ENCODE data around the gene MRGPRF.

DNA sequence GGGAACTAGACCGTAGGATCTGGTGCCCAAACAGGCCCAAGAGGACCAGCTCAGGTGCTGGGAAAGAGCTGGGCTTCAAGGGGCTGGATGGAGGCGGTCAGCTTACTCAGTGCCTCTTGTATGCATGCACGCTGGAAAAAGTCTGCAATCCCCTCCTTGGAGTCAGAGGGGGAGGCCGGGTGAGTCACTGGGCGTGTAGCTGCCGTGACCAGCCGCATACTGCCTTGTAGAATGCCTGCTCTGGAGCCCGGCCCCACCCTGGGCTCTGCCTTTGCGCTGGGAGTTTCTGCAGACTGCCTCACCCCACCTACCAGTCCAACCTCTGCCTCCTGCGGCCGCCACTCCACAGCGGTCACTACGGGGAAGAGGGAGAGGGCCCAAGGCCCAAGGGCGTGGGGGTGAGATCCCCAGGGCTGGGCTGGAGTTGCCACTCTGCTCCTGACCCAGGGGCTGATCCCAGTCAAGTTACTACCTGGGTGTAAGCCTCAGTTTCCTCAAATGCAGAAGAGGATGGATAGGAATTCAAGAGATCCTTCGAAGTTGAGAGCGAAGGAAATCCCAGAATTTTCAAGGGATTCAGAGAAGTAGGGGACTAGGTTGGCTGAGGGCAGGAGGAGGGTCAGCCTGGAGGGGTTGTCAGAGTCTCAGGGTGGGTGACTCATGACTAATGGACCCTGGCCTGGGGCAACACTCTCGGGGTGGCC, 4.2 kb downstream of the MRGPRF start:
- TF ChIP-seq, protein P1, sequence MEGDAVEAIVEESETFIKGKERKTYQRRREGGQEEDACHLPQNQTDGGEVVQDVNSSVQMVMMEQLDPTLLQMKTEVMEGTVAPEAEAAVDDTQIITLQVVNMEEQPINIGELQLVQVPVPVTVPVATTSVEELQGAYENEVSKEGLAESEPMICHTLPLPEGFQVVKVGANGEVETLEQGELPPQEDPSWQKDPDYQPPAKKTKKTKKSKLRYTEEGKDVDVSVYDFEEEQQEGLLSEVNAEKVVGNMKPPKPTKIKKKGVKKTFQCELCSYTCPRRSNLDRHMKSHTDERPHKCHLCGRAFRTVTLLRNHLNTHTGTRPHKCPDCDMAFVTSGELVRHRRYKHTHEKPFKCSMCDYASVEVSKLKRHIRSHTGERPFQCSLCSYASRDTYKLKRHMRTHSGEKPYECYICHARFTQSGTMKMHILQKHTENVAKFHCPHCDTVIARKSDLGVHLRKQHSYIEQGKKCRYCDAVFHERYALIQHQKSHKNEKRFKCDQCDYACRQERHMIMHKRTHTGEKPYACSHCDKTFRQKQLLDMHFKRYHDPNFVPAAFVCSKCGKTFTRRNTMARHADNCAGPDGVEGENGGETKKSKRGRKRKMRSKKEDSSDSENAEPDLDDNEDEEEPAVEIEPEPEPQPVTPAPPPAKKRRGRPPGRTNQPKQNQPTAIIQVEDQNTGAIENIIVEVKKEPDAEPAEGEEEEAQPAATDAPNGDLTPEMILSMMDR (IDR thresholded peaks at IDR 0.05; ENCODE audit: borderline replicate concordance, extremely low read depth, low read length, poor library complexity, severe bottlenecking) = no peak
- TF ChIP-seq EZH2 (IDR thresholded peaks at IDR 0.05; ENCODE audit: borderline replicate concordance, low read depth, low read length, severe bottlenecking) = no peak
